ENCODE results near the gene PEX14.

PEX14 gene

DNA sequence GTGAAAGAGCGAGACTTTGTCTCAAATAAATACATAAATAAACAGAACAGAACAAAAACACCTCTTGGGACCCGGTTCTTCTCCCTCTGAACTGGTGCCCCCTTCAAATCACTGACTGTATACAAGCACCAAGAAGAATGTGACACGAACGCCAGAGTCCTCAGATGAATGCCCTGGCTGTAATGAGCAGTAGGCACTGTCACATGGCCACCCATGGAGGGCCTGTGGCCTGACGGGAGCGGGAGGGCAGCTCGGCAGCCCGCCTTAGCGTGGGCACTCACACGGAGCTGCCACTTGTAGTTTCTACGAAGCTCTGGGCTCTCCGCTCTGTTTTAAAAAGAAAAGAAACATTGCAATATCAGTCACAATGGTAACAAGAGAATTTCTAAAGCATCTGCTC lies 146.0 kb downstream of the PEX14 start:
- no peak for DNase-seq

DNA sequence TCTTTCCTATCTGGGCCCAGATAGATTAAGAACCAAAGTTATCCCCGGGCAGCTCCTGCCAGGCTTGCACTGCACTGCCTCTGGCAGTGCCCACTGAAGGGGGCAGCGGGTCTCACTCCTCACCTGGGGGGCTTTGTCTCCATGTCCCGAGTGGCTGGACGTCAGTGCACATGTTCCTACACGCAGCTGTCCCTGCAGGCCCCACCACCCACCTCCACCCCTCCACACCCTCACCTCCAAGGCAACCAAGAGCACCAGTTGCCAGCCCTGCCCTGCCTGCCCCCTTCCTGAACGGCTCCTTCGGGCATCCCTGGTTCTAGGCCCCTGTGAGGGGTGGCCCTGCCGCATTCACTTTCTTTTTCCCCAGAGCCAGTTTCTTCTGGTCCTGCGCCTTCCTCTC lies 147.2 kb downstream of the PEX14 start:
- no peak for DNase-seq

DNA sequence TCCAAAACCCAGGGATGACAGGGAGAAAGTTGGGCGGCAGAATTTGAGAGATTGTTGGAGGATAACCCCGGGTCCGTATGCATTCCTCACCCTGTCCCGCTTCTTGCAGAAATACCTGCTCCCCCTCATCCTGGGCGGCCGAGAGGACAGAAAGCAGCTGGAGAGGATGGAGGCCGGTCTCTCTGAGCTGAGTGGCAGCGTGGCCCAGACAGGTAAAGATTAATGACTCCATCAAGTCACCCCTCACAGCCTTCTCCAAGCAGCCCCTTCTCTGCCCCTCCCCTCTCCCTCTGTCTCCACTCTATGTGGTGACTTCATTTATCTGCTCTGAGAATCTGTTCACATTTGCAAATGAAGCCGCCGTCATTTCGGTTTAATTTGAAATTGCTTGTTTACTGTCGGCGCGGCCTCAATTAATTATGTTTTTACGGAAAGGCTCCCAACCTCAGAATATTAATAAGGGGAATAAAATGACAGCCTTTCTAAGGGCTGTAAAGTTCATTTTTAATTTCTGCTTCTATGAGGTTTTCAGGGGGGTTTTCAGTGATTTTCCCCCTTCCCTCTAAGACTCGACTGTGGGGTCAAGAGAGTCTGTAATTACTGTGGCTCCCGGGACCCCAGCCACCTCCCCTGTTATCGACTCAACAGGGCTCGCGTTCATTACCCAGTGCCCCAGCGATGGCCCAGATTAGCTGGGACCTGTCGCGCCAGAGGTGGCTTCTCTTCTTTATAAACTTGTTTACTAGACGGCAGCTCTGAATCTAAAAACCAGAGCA lies 148.3 kb downstream of the PEX14 start:
- DNase-seq: no peak

DNA sequence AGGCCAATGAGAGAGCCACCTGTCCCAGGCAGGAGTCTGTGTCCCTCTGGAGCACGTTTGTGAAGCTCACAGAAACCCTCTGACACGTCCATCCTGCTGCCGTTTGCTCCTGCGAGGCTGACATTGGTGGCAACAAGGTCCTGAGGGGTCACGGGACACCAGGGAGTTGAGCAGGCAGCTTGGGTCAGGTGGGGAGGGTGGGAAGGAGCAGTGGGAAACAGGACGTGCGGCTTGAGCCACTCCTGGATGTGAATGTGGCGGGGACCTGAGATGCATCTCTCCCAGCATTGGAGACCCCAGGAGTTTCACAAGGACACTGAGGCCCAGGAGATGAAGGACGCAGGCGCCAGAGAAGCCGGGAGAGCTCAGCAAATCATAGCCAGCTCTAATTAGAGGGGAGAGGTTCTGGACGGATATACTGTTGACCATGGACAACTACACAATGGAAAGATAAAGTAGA lies 149.0 kb downstream of the PEX14 start:
- no peak for DNase-seq

DNA sequence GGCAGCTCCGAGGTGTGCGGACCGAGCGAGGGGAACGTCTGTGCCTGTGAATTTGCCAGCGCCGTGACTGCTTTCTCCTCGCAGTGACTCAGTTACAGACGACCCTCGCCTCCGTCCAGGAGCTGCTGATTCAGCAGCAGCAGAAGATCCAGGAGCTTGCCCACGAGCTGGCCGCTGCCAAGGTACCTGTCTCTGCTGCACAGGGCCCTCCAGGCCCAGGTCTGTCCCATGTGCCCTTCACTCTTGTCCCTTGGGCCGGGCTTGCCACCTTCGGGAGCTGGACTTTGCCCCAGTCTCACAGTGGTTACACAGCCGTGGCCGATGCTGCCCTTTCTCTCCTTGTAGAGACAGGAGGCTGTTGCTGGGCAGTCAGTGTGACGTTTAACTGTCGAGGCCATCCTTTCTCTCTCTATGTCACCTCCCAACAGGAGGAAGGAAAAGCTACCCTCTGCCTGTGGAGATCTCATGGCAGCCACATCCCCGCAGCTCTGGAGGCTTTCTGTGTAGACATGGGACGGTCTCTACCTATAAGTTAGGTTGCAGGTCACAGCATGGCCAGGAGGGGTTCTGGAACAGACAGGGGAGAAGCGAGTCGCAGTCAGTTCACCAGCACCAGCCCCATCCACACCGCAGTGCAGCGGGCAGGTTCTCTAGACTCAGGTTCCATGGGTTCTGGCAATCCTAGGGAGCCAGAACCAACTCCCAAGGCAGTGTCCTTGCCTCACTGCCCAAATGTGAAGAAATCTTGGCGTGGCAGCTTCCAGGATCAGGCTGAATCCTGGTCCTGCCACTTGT lies 149.7 kb downstream of the PEX14 start:
- DNase-seq: no peak

DNA sequence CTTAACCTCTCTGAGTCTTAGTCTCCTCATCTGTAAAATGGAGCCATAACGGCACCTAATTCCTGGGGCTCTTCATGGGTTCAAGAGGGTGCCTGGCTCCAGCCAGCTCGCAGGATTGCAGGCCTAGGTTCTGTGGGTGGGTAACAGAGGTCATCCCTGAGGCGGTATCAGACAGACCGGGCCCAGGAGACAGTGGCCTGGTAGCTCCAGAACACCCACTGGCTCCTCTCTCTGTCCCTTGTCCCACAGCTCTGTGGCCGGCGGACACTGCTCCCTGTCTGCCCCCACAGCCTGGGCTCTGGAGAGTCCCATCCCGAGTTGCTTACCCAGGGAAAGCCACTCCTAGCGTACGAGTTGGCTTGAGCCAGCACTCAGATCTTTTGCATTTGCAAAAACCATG lies 150.3 kb downstream of the PEX14 start:
- DNase-seq: no peak

DNA sequence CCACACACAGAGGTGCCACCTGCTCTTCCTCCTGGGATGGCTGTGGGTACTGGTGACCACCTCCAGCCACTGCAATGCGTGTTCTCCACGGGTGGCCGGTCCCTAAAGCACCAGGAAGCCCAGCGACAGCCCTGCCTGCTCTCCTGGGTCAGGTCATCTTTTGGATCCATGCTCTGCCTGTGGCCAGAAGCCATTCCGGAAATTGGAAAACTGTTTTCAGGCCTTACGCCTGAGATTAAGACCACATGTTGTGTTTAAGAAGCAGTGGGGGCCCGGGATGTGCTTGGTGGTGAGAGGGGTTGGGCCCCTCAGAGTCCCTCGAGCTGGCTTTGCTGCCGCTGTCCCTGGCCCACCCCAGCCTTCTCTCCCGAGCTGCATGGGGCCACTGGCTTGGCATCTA lies 150.8 kb downstream of the PEX14 start:
- no peak for DNase-seq

DNA sequence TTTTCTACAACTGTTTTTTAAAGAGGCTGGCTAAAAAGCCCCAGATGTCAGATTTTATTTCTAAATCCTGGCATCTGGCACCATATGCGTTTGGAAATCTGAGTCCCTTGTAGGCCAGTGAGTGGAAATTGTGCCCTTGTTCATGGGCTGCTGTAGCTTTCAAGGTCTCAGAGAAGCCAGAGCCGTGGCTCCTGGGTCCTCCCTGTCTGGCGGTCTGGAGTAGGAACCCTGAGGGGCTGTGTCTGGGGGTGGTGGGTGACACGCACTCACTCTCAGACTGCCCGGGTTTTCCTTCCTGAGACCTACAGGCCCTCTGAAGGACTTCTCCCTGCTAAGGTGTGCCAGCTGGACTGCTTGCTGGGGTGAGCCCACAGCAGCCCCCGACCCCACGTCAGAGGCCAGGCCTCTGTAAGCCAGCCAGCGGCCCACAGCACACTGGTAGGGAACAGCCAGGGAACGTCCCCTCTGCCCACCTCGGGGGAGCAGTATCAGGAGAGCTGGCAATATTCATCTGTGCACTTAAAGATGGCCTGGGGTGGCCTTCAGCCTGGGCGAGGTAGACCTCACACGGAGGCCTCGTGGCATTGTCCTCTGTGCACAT lies 151.5 kb downstream of the PEX14 start:
- no peak for DNase-seq

DNA sequence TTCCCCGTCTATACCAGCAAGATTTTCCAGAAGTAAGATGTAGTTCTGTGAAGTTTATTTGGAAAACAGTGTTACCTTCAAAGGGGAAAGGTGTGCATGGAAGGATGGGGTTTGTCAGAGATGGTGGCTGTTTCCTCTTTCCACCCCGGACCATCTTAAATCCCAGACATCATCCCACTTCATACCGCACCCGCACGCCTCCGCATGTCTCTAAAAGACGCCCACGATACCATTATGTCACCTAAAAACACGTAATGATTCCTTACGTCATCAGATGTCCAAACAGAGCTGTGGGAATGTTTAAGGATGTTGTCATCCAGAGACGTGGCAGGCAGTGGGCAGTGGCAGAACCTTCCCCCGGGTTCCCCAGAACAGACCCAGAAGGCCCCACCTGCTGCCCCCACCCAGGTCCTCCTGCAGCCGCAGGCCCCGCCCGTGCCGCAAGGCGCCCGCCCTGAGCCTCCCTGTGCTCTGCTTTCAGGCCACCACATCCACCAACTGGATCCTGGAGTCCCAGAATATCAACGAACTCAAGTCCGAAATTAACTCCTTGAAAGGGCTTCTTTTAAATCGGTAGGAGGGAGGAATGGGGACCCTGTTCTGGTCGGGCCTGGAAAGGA lies 152.2 kb downstream of the PEX14 start:
- no peak for DNase-seq

DNA sequence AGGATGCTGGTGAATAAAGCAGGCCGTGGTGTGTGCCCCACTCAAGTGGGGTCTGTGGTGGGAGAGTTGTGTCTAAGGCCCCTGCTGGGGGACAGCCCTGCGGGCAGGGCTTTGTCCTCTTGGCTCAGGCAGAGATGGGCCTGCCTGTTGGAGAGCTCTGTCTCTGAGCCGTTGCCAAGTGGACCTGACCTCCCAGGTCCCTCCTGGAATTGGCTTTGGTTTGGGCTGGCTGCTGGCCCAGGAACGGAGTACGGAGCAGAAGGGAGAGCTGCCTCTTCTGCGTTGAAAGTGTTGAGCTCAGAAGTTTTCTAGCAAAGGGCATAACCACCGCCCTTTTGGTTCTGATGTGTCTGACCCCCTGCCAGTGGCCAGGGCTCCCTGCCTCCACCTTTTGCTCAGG lies 153.9 kb downstream of the PEX14 start:
- DNase-seq: no peak

DNA sequence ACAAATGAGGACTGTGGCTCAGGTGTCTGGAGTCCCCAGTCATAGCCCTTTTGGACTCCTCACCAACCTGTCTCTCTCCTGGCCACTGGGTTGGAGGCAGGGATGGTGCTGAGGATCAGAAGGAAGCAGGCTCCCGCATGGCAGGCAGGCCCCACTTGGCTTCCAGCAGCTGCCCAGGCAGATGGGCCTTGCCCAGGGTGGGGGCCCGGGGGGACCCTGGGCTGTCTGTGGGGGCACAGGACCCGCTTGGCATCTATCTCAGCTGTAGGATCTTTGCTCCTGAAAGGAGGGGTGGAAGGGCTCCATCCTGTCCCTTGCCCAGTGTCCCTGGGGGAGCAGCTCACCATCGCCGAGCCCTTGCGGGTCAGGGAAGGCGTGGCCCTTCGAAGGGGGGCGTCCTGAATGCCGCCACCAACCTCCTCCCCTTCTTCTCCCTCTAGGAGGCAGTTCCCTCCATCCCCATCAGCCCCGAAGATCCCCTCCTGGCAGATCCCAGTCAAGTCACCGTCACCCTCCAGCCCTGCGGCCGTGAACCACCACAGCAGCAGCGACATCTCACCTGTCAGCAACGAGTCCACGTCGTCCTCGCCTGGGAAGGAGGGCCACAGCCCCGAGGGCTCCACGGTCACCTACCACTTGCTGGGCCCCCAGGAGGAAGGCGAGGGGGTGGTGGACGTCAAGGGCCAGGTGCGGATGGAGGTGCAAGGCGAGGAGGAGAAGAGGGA lies 154.5 kb downstream of the PEX14 start:
- DNase-seq: no peak

DNA sequence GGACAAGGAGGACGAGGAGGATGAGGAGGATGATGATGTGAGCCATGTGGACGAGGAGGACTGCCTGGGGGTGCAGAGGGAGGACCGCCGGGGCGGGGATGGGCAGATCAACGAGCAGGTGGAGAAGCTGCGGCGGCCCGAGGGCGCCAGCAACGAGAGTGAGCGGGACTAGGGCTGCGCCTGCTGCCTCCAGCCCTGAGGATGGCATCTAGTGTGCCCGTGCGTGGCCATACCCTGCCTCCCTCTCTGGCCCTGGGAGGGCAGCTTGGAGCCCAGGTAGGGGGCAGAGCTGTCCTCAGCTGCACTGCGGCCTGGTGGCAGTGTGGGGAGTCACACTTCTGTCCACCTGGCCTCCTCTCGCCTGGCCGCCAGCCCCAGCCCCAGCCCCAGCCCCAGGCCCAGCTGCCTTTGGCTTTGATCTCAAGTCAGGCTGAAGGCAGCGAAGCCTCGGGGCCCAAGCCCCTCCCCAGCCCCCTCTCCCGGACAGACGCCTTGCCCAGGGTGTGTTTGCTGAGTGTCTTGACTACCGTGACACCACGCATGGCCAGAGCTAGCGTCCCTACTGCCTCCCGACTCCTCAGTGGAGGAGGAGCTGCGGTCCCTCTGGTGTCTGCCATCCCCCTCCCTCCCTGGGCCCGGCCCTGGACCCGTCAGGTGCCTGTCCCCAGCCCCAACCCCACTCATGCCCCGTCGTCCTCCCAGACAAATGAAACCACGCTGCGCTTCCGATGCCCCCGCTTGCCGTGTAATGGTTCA lies 155.2 kb downstream of the PEX14 start:
- no peak for DNase-seq

DNA sequence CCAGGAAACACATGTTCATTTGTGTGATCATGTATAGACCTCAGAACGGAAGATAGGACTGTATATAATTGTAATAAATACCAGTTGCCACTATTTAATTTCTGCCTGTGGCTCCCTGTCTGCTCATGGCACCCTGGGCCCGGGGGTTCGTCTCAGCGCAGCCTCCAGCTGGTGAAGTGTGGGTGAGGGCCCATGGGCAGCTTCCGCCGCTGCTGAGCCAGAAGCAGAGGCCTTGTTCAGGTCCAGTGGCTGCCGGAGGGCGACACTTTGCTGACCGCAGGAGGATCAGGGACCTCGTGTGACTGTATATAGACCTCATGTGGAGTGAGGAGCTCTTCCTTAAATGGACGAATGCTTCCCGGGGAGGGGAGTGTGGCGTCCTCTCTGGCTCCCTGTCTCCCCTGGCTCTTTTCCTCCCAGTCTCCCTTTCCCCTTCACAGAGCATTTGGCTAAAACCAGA lies 155.9 kb downstream of the PEX14 start:
- no peak for DNase-seq

DNA sequence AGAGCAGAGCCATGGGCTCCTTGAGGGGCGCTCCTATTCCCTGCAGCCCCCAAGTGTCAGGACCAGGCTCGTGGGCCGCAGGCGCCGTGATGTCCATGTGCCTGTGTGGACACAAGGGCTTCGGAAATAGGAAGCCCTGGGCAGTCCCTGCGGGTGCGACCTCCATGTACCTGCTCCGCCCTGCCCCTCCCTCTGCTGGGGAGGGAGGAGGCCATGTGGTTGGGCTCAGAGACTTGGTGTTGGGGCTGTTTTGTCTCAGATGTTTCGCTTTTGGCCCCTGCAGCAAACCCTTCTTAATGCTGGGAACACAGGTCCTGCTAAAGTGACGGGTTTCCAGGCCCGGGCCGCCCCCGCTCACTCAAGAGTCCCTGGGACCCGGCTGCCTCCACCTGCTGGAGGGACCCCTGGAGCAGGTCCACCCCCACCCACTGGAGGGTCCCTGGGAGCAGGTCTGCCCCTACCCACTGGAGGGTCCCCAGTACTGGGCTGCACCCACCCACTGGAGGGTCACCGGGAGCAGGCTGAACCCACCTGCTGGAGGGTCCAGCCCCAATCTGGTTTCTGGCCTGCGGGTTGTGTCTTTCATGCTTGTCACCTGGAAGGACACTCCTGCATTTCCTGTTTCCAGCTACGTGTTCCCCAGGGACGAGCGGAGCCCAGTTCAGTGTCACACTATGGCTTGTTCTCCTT lies 156.5 kb downstream of the PEX14 start:
- DNase-seq: no peak

DNA sequence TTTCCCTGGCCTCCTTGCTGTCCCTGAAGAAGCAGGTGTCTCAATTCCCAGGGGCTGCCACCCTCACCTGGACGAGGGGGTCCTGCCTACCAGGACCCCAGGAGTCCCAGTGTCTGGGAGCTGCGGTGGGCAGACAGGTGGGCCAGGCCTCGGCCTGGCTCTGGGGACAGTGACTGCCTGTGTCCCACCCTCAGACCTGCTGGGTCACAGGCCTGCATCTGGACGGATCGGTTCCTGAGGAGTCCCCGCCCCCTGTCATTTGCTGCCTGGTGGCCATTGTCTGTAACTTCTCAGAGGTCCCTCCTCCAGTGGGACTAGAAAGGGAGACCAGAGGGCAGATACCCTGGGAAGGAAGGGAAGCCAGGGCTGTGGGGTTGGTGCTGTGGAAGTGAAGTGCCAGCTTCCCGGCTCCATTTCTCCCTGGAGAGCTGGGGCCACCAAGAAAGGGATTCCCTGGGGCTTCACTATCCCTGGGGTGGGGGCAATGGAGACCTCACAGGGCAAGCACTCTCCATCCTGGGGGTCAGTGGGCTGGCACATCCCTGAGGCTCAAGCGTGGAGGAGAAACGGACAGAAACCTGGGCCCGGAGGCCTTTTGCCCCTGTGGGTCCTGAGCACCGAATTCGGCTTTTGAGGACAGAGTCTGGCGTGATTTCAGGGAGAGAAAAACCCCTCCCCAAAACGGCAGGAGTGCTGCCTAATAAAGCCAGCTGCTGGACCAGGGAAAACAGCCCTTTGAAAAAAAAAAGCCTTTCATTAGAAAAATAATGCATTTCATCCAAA lies 157.3 kb downstream of the PEX14 start:
- peak in 1 of 5 experiments; percentile 6 for DNase-seq

DNA sequence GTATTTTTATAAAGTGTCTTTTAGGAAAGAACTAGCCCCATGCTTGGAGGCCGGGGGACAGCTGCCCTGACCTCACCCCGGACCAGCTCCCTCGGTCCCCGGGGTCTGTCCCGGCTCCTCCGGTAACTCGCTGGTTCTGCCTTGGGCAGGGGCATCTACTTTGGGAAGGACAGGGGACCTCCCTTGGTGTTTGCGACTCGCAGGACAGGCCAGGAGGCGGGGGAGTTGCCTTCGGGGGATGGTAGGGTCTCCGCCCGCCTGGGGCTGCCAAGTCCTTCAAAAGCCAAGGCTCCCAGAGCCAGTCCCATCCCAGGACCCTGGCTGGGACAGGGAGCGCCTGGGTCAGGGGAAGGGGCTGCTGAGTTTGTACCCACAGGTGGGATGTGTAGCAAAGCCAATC lies 157.9 kb downstream of the PEX14 start:
- no peak for DNase-seq

DNA sequence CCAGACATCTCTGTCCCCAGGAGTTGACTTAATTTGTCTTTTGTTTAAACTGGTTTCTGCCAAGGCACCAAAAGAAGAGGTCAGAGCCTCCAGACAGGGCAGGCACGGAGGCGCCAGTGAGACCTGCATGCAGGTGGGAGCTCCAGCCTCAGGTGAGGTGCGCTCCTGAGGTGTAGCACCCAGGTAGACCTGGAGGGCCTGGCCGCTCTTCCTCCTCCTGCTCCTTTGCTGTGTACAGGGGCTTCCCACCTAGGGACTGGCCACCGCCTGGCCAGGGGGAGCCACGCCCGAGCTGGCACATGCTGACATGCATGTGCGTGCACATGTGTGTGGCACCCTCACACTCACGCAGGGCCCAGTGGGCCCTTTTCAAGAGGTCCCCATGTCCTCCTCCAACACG lies 158.7 kb downstream of the PEX14 start:
- no peak for DNase-seq

DNA sequence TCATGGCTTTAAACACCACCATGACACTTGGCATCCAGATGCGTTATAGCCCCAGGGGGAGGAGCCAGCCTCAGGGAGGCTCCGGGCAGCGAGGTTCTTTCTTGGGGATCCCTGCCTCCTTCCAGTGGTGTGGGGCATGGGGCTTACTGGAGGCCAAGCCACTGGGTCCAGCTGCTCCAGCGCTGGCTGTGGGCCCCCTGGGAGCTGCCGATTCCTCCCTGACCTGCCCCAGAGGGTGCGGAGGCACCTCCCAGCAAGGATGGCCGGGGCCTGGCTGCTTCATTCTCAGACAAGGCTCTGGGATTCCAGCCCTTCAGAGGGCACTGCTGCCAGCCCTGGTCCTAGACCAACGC lies 159.3 kb downstream of the PEX14 start:
- no peak for DNase-seq

DNA sequence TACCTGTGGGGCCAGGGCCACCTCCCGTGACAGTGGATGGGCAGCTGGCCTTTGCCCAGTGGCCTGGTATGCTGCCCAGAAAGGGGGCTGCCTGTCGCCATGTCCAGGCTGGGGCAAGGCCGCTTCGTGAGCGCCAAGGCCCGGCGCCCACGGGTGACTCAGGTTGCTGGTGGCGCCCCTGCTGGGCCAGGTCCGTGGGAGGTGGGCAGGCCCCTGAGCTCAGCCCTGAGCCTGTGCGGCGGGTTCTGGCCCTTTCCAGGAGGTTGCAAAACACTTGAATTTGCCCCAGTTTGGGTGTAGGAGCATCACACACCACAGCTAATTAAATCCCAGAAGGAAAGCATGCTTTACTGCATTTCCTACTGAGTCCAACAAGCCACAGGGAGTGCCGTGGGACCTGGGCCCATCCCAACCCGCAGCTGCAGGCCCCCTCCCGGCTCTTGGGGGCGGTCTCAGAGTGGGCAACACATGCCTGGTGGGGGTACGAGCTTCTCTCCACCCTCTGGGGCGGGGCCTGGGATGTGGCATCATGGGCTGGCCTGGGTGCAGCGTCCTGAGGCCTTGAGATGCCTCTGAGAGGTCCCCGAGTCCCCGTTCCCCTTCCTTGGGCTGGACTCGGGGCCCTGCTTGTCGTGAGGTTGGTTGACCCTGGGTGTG lies 159.8 kb downstream of the PEX14 start:
- DNase-seq: no peak

All from T-helper 2 cell (primary cell).